HG03175 (cell line): Measurements from ENCODE around the gene CDC37L1.

Experiments
- ATAC-seq: cut with Tn5 transposase; IDR thresholded peaks from one replicate; pipeline ENCODE4 v1.9.1; 2021; ENCODE audit warnings: mild to moderate bottlenecking, moderate library complexity; ENCODE audit not compliant: unreplicated experiment

Gene CDC37L1

DNA sequence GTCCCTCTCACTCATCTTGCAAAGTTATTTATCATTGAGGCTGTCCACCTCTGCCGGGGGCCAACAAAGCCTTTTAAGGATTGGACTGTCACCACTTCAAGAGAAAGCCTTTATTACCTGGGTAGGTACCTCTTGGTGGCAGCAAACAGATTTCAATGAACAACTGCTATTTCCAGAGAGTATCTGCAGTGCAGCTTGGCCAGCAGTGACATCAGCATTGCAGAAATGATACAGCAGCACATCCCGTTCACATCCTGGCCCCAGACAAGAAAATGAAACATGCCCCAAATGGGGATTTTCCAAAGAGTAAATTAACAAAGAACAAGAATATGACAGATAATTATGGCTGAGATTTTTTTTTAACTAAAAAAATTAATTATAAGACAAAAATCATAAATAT lies 10.8 kb upstream of the CDC37L1 start:
- no peak for ATAC-seq

DNA sequence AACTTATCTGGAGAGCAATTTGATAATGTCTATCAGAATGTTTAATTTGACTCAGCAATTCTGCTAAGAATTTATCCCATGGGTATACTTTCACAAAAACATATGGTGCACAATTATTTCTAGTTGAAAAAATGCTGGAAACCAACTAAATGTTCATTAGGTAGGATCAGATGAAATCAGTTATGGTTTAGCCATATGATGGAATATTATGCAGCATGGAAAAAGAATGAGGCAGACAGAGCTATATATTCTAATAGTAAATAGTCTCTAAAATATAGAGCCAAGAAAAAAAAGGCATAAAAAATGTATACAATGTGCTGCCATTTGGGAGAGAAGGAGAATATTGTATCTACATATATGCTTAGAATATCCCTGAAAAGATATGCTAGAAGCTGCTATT lies 9.5 kb upstream of the CDC37L1 start:
- ATAC-seq: no peak

DNA sequence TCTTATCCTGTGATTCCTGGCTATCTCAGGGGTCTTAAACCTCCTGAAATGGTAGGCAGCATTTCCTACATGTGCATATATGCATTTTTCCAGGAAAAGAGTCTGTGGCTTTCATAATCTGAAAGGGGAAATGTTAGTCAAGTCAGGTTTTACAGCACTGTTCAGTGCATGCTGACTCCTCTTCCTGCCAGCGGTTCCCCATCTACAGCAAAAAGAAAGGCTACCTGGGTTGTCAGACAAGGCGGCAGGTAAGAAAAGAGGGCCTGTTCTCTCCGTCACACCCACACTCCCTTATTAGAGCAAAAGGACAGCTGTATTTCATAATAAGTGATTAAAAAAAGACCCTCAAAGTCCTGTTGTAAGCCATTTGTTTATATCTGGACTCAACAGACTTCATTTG lies 8.8 kb upstream of the CDC37L1 start:
- ATAC-seq: no peak

DNA sequence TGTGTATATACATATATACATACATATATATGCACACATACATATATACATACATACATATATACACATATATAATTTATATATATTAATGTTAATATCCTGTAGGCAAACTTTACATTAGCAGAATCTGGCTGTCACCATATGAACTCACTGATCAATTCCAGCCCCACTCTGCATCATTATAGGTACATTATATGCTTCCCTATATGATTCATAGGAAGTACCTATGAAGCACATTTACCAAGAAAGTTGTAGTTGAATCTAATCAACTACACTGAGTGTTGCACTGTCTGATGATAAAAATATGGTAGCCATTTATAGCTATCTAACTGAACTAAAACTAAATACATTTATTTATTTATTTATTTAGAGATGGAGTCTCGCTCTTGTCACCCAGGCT lies 7.6 kb upstream of the CDC37L1 start:
- ATAC-seq: no peak

DNA sequence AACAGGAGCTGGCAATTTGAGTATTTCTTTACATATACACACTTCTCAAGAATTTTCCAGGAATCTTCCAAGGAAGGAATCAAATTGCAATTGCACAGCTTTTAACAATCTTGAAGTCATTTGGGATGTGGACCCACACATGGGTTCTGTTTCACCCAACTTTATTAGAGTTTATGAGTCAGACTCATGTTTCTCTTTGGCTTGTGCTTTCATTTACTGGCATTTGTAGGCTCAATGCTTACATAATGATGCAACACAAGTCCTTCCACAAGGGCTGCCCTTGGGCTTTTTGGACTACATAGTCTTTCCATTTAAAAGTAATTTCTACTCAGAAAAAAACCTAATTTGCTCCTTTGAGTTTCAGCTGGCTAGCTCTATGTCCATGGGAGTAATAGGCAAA lies 4.6 kb upstream of the CDC37L1 start:
- no peak for ATAC-seq

DNA sequence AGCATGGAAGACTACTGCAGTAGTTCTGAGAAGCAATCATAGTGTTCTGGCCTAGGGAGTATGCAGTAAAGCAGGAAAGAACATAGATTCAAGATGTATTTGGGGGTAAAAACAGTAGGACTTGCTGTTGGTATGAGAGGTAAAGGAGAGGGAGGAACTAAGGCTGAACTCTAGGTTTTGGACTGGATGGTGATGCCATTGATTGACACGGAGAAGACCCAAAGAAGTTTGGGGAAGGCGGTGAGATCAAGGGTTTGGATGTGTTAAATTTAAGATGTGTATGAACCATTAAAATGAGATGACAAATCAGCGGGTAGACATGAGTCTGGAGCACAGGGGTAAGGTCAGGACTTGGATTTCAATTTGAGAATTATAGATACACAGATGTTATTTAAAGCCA lies 2.0 kb upstream of the CDC37L1 start:
- no peak for ATAC-seq

DNA sequence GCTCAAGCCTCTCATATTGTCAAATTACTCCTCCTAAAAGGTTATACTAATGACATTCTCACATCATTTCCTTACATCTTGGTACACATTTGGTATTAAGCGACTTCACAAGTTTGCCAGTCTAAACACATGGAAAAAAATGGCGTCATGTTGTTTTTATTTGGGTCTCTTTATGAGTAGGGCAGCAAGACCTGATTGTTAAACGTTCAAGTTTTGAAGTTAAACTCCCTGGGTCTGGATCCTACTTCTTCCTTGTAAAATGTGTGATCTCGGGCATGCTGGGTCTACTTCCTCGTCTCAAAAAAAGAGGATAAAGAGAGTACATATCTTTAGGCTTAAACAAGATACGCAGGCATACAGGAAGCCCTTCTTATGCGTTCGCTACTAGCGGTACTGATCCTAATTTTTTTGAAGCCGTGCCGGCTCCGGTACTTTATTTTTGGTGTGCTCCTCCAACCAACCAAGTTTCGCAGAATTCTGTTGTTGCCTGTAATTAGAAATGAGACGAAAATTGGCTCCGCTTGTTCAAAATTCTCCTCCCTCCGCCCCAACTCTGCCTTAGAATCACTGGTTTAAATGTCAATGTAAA lies 596 bp upstream of the CDC37L1 start:
- peak; percentile 14 for ATAC-seq

DNA sequence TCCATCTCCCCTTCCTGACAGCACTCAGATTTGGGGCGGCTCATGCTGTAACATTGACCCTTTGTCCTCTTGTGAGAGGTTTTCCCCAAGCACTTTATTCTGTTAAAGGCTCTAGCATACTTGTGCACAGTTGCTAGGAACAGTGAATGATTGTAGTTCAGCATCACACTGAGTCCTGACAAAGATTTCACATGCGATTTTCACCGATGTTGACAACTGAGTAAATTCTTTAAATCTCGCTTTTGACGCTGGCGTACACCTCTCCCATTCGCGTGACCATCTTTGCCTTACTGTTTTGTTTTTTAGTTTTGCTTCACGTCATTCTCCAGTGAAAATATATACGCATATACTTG lies 780 bp downstream of the CDC37L1 start:
- ATAC-seq: peak; percentile 2

DNA sequence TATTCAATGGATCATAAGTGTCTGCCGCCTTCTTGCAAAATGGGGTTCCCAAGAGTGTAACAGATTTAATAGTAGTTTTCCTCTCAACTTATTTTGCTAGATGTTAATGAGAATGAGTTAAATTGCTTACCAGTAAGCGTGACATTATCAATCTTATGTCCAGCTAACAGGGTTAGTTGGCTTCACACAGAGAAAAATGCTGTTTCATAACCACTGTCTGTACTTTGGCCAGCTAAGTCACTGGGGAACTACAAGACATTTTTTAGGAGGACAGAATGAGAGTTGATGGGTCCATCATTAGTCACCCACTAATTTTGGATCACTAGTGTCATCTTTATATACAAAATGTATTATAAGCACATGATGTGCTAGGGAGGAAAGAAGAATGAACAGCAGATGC lies 1.4 kb downstream of the CDC37L1 start:
- no peak for ATAC-seq

DNA sequence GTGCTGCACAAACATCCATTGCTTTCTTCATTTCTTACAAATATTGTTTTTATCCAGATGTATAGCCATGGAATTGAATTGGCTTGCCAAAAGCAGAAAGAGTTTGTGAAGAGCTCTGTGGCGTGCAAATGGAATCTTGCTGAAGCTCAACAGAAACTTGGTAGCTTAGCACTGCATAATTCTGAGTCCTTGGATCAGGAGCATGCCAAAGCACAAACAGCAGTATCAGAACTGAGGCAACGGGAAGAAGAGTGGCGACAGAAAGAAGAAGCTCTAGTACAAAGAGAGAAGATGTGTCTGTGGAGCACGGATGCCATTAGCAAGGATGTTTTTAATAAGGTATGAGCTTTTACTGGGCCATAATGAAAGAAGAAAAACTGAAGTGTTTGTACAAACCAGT lies 5.5 kb downstream of the CDC37L1 start:
- ATAC-seq: no peak

DNA sequence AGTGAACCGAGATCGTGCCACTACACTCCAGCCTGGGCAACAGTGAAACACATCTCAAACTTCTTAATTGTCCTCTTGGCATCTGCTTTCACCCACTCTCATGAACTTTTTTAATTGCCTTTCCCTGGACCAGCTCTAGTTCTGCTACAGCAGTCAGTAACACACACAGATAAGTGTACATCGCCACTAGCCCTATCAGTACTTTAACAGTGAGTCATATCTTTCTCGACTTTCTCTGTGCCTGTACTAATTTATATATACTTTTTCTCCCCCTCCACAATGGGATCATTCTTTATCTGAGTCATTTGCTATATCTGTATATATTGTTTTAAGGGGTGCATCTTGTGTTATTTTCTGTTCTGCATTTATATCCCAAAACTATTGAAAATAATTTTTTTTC lies 6.7 kb downstream of the CDC37L1 start:
- no peak for ATAC-seq

DNA sequence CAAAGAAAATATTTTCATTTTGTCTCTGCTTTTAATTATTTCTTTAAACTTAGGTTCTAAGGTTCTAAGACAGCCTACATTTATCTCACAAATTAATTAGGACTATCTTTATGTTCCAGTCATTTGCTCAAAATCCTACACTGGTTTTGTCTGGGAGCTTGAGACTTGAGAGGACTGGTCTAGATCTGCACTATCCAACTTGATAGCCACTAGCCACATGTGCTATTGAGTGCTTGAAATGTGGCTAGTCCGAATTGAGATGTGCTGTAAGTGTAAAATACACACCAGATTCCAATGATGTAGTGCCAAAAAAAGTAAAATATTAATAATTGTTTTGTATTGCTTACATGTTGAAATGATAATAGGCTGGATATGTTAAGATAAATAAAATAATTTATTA lies 7.2 kb downstream of the CDC37L1 start:
- ATAC-seq: no peak

DNA sequence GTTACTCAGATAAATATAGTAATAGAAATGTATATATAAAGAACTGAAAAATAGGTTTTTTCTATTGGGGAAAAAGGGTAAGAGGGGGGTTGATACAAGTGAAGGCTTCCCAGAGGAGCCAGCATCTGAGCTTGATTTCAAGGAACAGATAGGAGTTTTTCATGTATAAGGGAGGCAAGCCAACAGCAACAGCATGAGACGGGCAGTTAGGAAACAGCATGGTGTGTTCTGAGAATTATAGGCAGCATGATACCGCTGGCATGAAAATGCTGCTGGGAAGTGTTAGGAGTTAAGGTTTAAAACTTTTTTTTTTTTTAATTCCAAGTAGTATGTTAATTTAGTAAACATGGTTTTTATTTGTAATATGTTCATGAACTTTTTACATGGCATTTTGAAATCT lies 9.7 kb downstream of the CDC37L1 start:
- no peak for ATAC-seq

DNA sequence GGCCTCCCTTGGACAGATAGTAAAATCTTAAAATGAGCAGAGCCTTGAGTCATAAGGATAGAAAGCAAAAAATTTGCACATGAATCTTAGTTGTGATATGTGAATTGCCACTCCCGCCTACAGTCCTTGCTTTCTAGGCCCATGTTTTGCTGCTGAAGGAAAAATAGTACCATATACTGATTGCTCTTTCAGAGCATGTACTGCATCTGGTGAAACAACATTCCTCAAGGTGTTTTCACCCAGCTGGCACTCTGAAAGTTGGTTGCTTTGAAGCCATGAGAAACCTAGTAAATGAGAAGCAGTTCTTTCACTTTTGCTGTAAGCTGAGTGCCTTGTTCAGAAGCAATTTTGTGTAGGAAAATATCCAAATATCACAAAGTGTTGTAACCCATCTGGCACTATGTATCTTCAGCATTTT lies 10.3 kb downstream of the CDC37L1 start:
- peak; percentile 52 for ATAC-seq

DNA sequence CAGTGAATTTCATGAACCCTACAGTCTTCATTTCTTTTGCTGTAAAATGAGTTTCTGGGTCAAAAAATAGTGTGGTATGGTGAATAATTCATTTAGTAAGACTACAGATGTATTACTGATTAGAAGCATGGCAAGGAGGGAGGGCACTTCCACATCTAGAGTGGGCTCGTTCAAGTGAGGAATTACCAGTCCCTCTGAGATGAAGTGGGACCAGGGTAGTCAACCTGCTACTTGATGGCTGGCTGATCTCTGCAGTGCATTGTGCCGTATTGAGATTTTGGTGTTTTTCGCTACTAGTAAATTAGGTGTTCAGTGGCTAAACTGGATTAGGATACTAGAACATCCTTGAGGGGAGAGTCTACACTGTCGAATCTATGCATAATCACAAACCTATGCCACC lies 10.8 kb downstream of the CDC37L1 start:
- peak; percentile 55 for ATAC-seq

DNA sequence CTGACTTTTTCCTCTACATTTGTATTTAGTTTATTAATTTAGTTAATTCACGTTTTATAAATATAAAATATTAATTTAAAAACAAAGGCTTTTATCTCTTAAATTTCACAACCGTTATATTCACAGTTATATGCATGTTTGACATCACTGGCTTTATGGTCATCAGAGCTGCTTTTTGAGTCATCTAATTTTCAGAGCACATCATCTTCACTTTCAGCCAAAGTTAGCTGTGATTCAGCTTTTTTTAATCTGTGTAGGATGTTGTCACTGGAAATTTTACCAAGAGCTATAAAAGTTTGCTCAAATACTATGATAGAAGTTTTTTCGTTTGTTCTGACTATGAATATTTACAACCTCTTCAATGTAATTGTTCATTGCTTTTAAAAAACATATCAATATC lies 12.4 kb downstream of the CDC37L1 start:
- ATAC-seq: no peak

DNA sequence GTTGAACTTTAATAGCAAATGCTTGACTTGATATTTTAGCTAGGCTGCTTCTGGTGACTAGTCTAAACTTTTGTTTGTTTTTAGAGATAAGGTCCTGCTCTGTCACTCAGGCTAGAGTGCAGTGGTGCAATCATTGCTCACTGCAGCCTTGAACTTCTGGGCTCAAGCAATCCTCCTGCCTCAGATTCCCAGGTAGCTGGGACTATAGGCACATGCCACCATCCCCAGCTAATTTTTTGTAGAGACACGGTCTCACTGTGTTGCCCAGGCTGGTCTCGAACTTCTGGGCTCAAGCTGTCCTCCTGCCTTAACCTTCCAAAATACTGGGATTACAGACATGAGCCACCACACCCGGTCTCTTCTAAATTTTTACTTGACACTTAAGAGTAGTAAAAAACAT lies 20.7 kb downstream of the CDC37L1 start:
- no peak for ATAC-seq

DNA sequence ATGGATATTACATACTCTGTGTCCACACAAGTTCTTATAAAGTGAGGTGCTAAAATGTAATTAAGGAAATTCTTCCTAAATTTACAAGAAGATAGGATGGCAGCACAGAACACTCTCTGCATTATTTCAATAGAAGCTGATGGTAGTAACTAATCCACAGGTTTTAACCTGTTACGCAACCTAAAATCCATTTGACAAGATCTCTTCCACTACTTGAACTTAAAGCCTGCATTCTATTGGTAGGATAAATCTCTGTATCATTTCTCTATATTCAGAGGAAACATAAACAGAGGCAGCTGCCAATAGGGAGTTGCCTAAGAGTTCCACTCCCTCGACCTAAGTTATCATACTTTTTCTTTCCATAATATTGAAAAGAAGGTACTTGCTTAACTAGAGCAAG lies 21.6 kb downstream of the CDC37L1 start:
- no peak for ATAC-seq

DNA sequence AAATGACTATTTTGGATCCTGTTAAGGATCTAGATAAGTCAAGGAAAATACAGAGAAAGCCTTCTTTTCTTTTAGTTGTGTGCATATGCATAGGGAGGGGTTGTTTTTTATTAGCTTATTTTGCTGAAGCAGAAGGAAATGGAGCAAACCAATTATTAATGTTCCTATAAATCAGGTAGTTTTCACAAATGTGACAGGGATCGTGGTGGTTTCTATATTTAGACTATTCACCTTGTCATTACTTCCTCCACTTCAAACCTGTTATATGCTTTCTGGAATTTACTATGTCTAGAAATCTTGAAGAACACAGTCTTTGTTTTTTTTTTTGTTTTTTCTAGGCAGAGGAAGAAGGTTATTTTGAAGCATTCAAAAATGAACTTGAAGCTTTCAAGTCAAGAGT lies 22.2 kb downstream of the CDC37L1 start:
- ATAC-seq: no peak

DNA sequence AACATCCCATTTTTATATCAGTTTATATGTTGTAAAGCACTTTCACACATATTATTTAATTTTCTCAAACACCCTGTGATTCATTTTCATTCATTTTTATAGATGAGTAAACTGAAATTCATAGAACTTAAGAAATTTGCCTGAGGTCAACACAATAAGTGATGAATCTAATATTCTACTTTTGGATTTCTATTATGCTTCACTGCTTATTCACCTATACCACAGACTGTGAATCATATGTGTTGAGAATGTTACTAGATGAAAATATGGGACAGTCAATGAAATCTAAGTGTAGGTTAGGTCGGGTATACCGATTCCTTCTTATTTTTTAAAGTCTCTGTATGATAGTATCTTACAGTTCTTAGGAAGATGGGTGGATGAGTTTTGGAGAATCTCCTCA lies 24.8 kb downstream of the CDC37L1 start:
- no peak for ATAC-seq

DNA sequence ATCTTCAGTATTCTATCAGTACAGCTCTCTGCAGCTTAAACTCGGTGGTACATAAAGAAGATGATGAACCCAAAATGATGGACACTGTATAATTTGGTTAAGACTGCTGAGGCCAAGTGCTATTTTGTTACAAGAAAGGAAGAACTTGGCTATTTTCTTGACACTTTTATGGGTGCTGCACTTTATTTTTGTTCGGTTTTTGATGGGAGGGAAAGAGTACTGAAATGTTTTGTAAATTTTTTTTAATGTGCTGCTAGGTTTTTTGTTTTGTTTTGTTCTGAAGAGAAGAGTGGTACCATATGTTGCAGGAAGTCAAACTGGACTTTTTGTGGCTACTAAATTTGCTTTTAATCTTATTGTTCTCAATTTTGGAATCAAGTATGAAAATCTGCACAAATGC lies 26.7 kb downstream of the CDC37L1 start:
- ATAC-seq: no peak

DNA sequence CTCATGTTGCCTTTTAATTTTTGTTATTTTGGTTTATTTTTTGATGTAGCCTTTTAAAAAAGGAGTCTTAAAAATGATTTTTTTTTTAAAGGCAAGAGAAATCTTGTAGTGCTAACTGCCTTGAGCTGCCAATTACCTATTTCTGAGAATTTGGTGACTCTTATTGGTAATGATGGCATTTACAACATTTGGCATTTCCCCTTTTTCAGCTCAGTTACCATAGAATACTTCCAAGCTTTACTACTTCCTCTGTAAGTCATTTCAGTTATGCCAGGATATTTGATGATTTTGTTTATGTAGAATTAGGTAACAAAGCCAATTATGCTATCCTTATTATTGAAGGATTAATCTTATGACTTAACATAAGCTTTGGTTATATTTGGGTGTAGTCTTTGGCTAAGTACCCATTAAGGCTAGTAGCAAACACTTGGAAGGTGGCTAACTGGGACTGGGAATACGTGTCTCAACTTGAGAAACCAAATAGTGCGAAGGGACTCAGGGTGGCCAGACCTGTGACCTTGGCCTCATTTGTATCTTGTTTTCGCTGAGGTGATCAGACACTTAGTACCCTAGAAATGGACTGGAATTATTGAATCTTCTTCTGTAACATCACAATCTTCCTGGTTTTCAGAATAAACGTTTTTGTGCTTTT lies 27.7 kb downstream of the CDC37L1 start:
- no peak for ATAC-seq

DNA sequence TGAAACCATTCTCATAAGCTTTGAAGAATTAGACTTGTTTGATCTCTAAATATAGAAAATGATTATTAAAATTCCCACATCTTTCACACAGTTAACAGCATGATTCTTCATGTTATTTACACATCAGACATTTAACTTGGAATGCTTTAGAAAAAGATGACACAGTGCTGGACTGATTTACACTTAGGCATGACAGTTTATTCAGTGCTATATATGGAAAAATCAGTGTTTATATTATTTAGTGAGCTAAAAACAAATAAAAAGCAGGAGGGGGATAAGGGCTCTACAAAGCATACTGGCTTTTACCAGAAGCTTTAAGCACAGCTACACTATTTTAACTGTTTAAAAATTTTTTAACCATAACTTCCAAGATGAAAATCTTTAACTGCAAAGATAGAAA lies 30.0 kb downstream of the CDC37L1 start:
- ATAC-seq: no peak
